GM21723 (cell line): ENCODE measurements around the gene DCAF10.
A peak's percentile ranks its signal among the peaks of the same experiment; 100 is the strongest.
"Not testable (repeated sequence)": the region's sequence is repeated elsewhere in the genome, so short reads cannot be mapped to it uniquely, and the experiment has no call there.

Experiments used
- ATAC-seq: cut with Tn5 transposase; IDR thresholded peaks from one replicate; pipeline ENCODE4 v1.9.1; 2021; ENCODE audit warnings: mild to moderate bottlenecking, moderate library complexity; ENCODE audit not compliant: unreplicated experiment

DCAF10 gene, protein sequence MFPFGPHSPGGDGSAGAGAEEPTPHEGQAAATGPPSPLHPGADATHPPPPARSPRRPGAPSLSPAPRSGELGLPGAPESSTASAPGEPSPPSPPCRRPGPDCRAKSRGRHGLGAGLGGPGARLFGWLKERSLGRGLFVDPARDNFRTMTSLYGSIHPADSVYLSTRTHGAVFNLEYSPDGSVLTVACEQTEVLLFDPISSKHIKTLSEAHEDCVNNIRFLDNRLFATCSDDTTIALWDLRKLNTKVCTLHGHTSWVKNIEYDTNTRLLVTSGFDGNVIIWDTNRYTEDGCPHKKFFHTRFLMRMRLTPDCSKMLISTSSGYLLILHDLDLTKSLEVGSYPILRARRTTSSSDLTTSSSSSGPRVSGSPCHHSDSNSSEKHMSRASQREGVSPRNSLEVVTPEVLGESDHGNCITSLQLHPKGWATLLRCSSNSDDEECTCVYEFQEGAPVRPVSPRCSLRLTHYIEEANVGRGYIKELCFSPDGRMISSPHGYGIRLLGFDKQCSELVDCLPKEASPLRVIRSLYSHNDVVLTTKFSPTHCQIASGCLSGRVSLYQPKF

DNA sequence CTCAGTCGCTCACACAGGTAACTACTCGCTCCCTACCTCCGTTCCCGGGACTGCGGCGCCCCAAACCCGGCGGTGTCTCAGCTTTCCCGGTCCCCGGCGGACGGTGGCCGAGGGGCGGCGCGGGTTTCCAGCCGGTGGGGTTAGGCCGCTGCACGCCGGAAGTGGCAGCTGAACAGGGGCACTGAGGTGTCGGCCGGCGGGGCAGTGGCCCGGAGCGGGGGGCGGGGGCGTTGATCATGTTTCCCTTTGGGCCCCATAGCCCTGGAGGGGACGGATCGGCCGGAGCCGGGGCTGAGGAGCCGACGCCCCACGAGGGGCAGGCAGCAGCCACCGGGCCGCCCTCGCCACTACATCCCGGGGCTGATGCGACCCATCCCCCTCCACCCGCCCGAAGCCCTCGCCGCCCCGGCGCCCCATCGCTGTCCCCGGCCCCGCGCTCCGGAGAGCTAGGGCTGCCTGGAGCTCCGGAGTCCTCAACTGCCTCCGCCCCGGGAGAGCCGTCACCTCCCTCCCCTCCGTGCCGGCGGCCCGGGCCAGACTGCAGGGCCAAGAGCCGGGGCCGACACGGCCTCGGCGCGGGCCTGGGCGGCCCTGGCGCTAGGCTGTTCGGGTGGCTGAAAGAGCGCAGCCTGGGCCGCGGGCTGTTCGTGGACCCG, at the start of gene DCAF10:
DCAF10 (plus strand) TSS at position 167 of the 656 bp plus-strand sequence; CDS start at position 237, 70 bp downstream.
- peak; percentile 70 for ATAC-seq

DNA sequence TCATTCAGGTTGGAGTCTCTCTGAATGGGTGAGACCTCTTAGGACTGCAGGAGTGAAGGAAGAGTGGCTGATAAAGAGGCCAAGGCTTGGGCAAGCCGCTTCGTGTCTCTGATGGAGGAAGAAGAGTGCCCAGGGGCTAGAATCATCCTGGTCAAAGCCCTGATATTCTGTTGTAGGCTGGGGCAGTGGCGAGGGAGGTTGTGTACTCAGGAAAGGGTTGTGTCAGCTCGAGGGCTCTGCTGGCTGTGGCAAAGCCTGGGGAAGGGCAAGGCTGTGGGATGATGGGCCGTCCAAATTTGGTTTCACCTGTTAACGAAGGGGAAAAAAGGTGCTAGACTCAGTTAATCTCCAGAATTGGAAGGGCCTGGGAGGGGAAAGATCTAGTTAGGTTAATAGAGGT, 49.4 kb upstream of the DCAF10 start:
- no peak for ATAC-seq

DNA sequence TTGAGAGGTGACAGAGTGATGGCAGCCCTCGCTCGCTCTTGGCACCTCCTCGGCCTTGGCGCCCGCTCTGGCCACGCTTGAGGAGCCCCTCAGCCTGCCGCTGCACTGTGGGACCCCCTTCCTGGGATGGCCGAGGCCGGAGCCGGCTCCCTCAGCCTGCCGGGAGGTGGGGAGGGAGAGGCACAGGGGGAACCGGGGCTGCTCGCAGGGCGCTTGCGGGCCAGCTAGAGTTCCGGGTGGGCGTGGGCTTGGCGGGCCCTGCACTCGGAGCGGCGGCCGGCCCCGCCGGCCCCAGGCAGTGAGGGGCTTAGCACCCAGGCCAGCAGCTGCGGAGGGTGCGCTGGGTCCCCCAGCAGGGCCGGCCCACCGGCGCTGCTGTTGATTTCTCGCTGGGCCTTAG, 48.9 kb upstream of the DCAF10 start:
- not testable (repeated sequence) for ATAC-seq

DNA sequence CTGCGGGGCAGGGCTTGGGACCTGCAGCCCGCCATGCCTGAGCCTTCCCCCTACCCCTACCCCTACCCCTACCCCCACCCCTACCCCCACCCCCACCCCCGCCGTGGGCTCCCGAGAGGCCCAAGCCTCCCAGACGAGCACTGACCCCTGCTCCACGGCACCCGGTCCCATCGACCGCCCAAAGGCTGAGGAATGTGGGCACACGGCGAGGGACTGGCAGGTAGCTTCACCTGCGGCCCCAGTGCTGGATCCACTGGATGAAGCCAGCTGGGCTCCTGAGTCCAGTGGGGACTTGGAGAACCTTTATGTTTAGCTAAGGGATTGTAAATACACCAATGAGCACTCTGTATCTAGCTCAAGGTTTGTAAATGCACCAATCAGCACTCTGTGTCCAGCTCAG, 48.5 kb upstream of the DCAF10 start:
- ATAC-seq, result not testable (repeated sequence)

DNA sequence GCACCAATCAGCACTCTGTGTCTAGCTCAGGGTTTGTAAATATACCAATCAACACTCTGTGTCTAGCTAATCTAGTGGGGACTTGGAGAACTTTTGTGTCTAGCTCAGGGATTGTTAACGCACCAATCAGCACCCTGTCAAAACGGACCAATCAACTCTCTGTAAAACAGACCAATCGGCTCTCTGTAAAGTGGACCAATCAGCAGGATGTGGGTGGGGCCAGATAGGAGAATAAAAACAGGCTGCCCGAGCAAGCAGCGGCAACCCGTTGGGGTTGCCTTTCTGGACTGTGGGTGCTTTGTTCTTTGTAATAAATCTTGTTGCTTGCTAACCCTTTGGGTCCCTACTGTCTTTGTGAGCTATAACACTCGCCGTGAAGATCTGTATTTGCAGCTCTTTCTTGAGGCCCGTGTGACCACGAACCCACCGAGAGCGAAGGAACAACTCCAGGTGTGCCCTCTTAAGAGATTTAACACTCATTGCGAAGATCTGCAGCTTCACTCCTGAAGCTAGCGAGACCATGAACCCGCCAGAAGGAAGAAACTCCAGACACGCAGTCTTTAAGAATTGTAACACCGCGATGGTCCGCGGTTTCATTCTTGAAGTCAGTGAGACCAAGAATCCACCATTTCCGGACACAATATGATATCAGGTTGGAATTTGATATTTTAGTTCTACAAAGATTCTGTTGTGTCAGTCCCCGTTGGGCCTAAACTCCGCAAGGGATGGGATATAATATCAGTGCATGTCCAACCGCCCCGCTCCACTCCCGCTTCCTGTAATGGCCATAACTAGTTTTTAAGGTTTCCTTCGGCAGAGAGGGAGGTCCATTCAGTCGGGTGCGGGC, 47.7 kb upstream of the DCAF10 start:
- ATAC-seq, result no peak

DNA sequence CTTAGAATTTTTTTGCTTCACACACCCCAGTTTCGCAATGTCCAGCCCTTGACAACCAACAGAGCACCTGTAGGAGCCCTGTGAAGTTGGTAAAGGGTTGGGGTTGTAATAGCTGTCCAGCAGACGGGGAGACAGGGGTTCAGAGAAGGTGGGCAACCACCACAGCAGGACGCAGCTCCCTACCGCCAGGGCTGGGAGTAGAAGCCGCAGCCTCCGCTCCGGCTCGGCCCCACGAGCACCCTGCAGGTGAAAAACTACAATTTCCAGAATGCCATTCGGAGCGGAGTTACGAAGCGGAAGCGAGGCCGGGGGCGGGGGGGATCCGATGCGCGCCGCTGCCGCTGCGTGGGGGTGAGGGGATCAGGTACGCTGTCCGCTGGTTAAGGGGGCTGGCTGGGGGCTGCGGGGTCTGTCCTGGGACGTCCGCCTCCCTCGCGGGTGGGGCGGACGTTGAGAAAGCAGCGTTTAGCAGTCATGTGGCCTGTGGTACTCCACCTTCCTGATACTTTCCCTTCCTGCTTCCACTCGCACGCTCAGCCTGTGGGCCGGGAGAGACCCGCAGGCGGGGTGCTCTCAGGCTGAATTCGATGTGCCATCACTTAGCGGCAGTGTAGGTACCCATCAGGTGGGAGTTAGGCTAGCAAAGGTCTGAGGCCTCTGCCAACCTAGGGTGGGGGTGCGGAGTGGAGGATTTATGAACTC, 47.0 kb upstream of the DCAF10 start, which contains the start of gene TRMT10B:
TRMT10B (plus strand) TSS at position 317 of the 702 bp plus-strand sequence. CDS start 8,127 bp downstream, outside the sequence.
- ATAC-seq, result peak; percentile 93

DNA sequence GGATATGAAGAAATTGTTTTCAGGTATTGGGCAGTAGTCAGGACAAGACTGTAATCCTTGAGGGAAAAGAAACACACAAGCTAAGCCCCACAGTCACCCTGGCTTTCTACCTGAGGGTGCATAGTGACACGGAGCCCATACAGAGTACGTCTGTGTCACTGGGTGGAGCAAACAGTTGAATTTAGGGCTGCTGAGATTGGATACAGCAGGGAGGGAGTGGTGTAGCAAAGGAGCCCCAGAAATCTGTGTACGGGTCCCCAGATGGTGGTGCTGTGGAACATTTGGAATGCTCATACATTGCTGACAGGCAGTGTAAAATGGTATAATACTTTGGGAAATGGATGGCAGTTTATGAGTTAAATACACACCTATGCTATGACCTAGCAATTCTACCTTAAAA, 41.9 kb upstream of the DCAF10 start:
- ATAC-seq, result no peak

DNA sequence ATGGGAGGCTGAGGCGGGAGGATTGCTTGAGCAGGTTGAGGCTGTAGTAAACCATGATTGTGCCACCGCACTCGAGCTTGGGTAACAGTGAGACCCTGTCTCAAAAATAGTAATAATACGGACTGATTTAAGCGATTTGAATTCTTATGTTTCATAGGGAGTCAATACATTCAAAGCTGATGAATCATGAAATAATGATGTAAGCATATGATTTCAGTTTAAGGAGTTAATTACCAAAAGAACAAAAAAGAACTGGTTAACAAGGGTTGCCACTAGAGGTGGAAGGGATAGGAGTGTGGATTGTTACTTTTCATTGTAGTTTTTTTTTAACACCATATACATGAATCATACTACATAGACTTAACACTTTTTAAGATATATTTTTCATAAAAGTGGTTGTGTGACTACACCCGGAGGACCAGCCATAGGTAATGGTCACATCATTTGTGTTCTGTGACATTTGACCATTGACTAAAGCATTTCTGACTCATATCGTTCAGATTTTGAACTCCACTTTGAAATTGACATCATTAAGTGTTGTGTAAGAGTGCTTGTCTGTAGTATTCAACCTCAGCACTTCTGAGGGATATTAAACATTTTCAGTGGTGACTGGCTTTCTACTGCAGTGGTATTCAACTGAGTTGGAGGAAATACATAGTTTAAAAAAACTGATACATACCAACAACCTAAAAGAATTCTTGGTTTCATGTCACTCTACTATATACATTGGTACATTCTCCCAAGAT, 40.0 kb upstream of the DCAF10 start:
- no peak for ATAC-seq

DNA sequence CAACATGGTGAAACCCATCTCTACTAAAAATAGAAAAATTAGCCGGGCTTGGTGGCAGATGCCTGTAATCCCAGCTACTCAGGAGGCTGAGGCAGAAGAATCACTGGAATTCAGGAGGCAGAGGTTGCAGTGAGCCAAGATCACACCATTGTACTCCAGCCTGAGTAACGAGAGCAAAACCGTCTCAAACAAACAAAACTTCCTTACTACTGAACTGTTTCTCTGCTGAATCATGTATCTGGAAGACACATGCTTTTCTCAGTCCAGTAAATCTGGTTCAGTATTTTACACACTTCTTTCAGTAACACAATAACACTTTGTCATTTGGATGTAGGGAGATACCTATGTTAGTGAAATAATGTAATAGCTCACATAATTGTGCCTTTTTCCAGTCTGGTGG, 39.1 kb upstream of the DCAF10 start:
- ATAC-seq, result no peak

DNA sequence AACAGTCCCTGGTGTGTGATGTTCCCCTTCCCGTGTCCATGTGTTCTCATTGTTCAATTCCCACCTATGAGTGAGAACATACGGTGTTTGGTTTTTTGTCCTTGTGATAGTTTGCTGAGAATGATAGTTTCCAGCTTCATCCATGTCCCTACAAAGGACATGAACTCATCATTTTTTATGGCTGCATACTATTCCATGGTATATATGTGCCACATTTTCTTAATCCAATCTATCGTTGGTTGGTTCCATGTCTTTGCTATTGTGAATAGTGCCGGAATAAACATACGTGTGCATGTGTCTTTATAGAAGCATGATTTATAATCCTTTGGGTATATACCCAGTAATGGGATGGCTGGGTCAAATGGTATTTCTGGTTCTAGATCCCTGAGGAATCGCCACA, 35.3 kb upstream of the DCAF10 start:
- not testable (repeated sequence) for ATAC-seq

DNA sequence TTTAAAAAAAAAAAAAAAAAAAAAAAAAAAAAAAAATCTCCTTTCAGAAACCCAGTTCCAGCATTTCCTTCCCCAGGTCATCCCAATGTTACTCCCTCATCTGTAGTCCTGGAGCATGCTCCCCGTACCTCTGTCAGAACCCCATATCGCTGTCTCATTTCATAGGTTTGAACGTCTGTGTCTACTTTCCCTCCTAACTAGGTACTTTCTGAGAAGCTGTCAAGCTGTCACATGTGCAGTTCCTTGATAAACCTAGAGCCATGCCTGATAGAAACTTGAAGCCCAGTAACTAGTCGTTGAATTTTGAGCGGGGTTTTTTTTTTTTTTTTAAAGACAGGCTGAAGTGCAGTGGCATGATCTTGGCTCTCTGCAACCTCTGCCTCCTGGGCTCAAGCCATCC, 31.3 kb upstream of the DCAF10 start:
- ATAC-seq, result no peak

DNA sequence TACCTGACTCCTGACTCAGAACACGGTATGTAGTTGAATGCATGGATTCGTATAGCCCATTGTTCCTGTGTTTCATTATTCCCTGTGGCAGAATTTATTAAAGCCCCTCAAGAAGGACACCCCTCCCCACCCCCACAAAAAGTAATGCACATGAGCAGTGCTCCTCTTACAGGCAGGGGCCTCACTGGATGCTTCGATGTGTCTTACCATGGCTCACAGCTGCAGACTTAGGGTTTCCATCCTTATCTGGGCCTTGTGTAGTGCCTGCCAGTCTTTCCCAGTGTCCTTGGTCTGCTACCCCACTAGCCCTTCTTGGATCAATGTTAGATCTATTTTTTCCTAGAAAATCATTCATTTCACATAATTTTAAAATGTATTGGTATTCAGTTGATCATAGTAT, 30.6 kb upstream of the DCAF10 start:
- no peak for ATAC-seq

DNA sequence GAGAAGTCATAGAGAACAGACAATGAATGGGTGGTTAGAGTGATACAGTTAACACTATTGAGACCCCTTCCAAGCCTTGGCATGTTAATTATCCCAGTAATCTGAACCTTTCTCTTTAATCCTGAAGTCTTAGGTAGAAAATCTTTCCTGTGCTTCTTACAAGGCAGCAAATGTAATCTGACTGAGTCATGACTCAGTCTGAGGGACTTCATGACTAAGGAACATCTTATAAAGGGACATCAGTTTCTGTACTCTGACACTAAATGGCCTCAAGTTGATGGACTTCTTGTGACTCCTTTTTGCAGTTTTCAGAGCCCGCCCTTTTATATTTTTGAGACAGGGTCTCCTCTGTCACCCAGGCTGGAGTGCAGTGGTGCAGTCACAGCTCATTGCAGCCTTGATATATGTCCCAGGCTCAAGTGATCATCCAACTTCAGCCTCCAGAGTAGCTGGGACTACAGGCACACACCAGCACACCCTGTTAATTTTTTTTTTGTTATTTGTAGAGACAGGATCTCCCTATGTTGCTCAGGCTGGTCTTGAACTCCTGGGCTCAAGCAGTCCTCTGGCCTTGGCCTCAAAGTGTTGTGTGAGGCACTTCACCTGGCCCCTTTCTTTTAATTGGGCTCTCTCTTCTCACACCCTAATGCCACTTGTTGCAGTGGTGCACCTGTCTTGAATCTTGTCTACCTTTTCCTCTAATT, 25.2 kb upstream of the DCAF10 start:
- ATAC-seq, result no peak

DNA sequence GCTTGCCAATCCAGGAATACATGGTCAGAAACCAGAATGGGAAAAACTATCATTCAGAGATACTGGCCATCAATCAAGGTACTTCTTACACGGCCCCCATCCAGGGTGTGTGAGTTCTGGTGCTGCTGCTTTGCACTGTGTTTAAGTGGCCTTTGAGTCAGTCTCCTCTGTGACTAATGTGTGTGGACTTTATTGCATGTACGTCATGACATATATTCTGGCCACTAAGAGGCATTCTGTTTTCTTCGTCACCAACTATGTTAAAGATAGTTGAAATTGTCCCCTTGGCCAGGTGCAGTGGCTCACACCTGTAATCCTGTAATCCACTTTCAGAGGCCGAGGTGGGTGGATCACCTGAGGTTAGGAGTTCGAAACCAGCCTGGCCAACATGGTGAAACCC, 24.3 kb upstream of the DCAF10 start:
- ATAC-seq, result no peak

DNA sequence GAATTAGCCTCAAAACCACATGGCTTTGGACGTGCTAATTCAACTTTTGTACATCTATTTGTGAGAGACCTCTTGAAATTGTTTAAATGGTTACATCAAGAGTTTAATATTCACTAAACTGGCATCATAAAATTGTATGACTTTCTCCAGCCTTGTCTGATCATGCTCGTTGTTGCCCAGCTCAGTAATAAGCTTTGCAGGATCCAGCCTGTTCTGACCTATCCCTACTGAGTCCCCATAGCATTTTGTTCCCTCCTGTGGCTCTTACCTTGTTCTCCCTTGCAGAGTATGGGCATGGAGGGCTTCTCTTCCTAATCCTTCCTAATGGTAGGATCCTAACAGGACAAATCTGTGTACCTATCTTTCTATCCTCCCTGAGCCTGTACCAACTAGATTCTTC, 22.1 kb upstream of the DCAF10 start:
- ATAC-seq, result no peak

DNA sequence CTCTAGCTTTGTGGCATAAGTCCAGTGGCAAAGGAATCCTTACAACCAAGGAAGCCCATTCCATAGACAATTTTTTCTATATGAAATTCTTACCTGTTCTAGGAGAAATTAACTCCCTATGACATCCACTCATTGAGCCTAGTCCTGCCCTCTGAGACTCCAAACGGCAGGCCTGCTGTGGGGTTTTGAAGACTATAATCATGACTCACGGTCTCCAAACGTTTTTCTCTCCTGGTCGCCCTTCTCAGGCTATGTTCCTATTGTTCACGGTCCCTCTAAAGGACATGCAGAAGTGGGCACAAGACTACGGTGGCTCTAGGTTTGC, 16.3 kb upstream of the DCAF10 start:
- ATAC-seq, result peak; percentile 1

DNA sequence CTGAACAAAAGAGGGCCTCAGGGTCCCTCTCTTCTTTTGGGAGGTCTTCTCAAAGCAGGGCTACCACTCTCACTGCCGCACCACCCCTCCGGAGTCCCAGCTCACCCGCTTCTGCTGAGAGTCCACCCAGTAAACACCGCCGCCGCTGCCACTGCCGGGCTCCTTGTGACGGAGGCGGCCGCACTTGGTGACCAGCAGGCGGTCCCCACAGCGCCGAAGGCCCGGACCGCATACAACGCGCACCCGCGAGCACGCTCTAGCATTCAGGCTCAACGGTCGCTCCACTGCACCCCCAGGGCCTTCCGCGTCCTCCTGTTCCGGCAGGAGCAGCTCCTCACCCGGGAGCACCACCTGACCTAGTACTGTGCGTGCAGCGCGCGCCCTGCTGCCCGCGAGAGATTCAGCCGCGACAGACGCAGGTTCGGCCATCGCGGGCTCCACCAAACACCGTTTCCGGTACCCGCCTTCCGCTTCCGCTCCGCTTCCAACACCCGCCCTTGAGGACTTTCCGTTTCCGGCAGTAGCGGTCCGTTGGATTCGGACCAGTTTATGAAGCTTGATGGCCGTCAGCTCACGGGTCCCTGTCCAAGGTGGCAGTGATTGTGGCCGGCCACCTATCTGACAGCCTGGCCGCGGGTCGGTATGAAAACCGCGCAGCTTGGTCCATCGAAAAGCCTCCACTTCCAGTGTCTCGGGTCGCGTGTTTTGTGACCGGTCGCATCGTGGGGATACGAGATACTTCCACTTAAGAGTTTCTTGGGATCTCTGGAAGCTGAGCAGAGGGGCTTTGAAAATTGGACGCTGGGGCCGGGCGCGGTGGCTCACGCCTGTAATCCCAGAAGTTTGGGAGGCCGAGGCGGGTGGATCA, 15.7 kb upstream of the DCAF10 start, which contains the start of gene EXOSC3:
EXOSC3 (minus strand) TSS at position 449 of the 868 bp plus-strand sequence; CDS start at position 429, 20 bp downstream.
- peak; percentile 93 for ATAC-seq

DNA sequence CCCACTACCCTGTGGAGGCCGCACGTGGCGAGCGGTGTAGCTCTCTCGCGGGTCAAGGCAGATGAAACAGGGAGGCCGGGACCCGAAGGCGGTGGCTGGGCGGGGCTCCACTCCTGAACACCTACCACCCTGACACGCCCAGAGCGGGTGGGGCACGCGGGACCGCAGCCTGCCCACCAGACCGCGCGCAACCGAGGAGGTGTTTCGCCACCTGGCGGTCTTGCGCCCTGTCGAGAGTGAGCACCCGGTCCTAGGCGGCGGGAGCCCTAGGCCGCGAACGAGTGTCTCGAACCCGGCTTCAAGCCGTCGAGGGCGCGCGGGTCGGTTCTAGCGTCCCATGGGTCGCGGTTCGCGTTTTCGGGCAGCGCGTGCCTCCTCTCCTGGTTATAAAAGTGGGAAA, 13.5 kb upstream of the DCAF10 start:
- no peak for ATAC-seq
